Measurements from ENCODE around the gene G3BP1. TPM values are rescaled to one million over a fixed set of nuclear protein-coding genes. Genes with fewer than 3 reads are reported as not detected.

Gene G3BP1
- total and polyA plus RNA-seq, 9 of the 15 experiments (the other 6 are each of a cell fraction or from before 2014, with no cell fraction given): 54.7 to 264 (median 105) TPM

DNA sequence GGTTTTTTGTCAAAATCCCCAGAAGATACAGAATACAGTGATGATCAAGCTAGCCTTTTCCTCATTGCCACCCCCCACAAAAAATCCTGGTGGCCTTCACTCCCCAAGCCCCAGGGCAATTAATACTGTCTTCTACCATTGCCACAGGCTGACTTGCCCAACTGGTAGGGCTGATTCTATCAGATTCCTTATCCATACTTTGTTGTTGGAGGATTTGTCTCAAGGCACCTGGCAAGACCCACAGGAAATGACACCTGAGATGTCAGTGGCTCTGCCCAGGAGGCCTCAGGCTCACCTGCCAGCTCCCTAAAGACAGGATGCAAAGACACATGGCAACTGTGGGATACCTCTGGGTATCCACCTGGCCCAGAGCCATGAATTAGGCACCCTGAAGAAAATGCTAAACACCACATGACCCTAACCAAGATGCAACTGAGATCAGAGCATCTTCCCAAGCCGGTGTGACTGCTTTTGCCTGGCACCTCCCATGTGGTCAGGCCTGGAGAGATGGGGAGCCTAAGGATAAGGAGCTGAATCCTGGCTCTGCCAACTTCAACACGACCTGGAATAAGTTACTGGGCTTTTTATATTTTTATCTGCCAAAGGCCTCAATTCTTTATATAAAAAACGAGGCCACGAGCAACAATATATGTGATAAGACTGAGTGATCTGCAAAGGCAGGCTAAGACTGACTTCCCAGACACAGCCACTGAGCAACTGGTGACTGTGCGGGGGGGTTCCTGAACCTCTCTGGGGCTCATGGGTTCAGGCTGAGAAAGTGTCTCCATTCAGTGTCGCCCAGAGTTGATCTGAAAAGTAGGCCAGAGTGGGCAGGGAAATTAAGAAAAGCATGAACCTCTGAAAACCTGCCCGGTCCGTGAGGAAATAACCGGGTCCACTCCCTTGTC is 14.3 kb upstream of the G3BP1 start:
- peak overlapping the region; percentile 97 for H3K4me2 ChIP-seq (ENCODE audit: insufficient read depth, low read length)
- ChIA-PET POLR2A (interaction anchor here (0.5 to 7.0 kb wide), 8 partner anchors 9 to 188 kb away, joined by 3 to 56 read pairs (median 3); partner anchors contain the start of gene G3BP1), CTCF (ENCODE audit: low intra/inter-chr PET ratio) (no interaction called here)
- DNase-seq (ENCODE audit: extremely low read depth in 1 of 4, low spot score in 3 of 4): peak; percentile 42 to 52 (median 50)
- WGBS (ENCODE audit: insufficient coverage, low coverage, missing lambda C conversion rate): 3% methylated on average over 8 of the region's 9 CpGs
- H3K36me3 ChIP-seq (ENCODE audit: control insufficient read depth, insufficient read depth, low read length): peaks cover 10% of the 10 kb centered on the region; the same call in 1 of the 3 replicates
- TF ChIP-seq STAT5B (CRISPR knock-in tag; IDR thresholded peaks at IDR 0.05): no peak
- TF ChIP-seq, protein P1, sequence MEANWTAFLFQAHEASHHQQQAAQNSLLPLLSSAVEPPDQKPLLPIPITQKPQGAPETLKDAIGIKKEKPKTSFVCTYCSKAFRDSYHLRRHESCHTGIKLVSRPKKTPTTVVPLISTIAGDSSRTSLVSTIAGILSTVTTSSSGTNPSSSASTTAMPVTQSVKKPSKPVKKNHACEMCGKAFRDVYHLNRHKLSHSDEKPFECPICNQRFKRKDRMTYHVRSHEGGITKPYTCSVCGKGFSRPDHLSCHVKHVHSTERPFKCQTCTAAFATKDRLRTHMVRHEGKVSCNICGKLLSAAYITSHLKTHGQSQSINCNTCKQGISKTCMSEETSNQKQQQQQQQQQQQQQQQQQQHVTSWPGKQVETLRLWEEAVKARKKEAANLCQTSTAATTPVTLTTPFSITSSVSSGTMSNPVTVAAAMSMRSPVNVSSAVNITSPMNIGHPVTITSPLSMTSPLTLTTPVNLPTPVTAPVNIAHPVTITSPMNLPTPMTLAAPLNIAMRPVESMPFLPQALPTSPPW (CRISPR knock-in tag; IDR thresholded peaks at IDR 0.05): peak; percentile 51
- TF ChIP-seq, protein P2, sequence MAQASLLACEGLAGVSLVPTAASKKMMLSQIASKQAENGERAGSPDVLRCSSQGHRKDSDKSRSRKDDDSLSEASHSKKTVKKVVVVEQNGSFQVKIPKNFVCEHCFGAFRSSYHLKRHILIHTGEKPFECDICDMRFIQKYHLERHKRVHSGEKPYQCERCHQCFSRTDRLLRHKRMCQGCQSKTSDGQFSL (CRISPR knock-in tag; IDR thresholded peaks at IDR 0.05): peak; percentile 92
- TF ChIP-seq, protein P2 (tag; IDR thresholded peaks at IDR 0.05): no peak; a peak in 2 of 4 replicates
- peak; percentile 18 for TF ChIP-seq ZFP36 (IDR thresholded peaks at IDR 0.05; ENCODE audit: low read depth, low read length, partially characterized antibody)
- no peak for TF ChIP-seq ZNF347 (CRISPR knock-in tag; IDR thresholded peaks at IDR 0.05; ENCODE audit: low read depth)
- TF ChIP-seq ZC3H8 (IDR thresholded peaks at IDR 0.05): no peak
- TF ChIP-seq, protein P3, sequence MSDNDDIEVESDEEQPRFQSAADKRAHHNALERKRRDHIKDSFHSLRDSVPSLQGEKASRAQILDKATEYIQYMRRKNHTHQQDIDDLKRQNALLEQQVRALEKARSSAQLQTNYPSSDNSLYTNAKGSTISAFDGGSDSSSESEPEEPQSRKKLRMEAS (CRISPR knock-in tag; IDR thresholded peaks at IDR 0.05): 0 out of 2 replicates have a peak, but pooled peaks have one; percentile 21
- TF ChIP-seq, protein P4, sequence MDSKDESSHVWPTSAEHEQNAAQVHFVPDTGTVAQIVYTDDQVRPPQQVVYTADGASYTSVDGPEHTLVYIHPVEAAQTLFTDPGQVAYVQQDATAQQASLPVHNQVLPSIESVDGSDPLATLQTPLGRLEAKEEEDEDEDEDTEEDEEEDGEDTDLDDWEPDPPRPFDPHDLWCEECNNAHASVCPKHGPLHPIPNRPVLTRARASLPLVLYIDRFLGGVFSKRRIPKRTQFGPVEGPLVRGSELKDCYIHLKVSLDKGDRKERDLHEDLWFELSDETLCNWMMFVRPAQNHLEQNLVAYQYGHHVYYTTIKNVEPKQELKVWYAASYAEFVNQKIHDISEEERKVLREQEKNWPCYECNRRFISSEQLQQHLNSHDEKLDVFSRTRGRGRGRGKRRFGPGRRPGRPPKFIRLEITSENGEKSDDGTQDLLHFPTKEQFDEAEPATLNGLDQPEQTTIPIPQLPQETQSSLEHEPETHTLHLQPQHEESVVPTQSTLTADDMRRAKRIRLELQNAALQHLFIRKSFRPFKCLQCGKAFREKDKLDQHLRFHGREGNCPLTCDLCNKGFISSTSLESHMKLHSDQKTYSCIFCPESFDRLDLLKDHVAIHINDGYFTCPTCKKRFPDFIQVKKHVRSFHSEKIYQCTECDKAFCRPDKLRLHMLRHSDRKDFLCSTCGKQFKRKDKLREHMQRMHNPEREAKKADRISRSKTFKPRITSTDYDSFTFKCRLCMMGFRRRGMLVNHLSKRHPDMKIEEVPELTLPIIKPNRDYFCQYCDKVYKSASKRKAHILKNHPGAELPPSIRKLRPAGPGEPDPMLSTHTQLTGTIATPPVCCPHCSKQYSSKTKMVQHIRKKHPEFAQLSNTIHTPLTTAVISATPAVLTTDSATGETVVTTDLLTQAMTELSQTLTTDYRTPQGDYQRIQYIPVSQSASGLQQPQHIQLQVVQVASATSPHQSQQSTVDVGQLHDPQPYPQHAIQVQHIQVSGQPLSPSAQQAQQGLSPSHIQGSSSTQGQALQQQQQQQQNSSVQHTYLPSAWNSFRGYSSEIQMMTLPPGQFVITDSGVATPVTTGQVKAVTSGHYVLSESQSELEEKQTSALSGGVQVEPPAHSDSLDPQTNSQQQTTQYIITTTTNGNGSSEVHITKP (IDR thresholded peaks at IDR 0.05; ENCODE audit: partially characterized antibody): peak; percentile 54
- no peaks in the 10 kb centered on the region for H3K9me3 ChIP-seq (replicated peaks; ENCODE audit: control insufficient read depth, insufficient read depth, low read depth, low read length)
- H3K4me3 ChIP-seq: peak overlapping the region; percentile 97
- peak; percentile 52 for ATAC-seq
- H3K27me3 ChIP-seq (ENCODE audit: control insufficient read depth in 2 of 2, insufficient read depth in 2 of 2, low read length in 2 of 2): no peaks in the 10 kb centered on the region
- BruUV-seq (replicated peaks): no TSS peak
- peaks cover 10 to 30% of the 10 kb centered on the region in 2 experiments for H3K4me1 ChIP-seq (replicated peaks in 1 of 2; ENCODE audit: control insufficient read depth in 2 of 2, insufficient read depth in 2 of 2, low read length in 2 of 2)
- no peaks in the 10 kb centered on the region; the same call in 1 of the 2 replicates for H4K20me1 ChIP-seq (replicated peaks; ENCODE audit: control insufficient read depth, insufficient read depth, low read length)
- in situ Hi-C loops (cut with MboI) (no loop called here), intact Hi-C loops (cut with micrococcal nuclease) (no loop called here)
- peaks cover 32% of the 10 kb centered on the region for H3K79me2 ChIP-seq (ENCODE audit: control insufficient read depth, insufficient read depth, low read length)
- peak overlapping the region; percentile 79 for H3K27ac ChIP-seq (ENCODE audit: extremely low read depth, low read depth, low read length)
- H3K9ac ChIP-seq (ENCODE audit: insufficient read depth in 1 of 2, low read depth in 2 of 2, low read length in 2 of 2): peak overlapping the region; percentile 80 to 96
- peak overlapping the region; percentile 82 for H2AFZ ChIP-seq (ENCODE audit: low read depth, low read length)
- FAIRE-seq: peak; percentile 26
- H3K9me1 ChIP-seq (ENCODE audit: control insufficient read depth, insufficient read depth, low read length): no peaks in the 10 kb centered on the region

All from K562 (cell line).